IMR-90 (cell line): ENCODE results near the gene TTC23. TPM values are rescaled to one million over a fixed set of nuclear protein-coding genes. Genes with fewer than 3 reads are reported as not detected.

Experiments used
- ATAC-seq: fragments of 200-7000 bp; cut with Tn5 transposase; 2 replicates; pipeline ENCODE4 v1.9.1; 2020; ENCODE audit warnings: low read depth, mild to moderate bottlenecking, moderate library complexity
- BruUV-seq: library from RNA; stranded (reverse); fragments of 400-500 nt; replicated peaks from 2 replicates; lab custom pipeline; 2021; lab: Mats Ljungman, UMichigan
- CTCF ChIA-PET: fragments of 300-600 bp; formaldehyde crosslinking; extraction: SDS; loops from one replicate; lab custom pipeline; 2021; ENCODE audit warnings: antibody characterized with exemption; lab: Yijun Ruan, JAX
- POLR2A ChIA-PET: fragments of 300-600 bp; sonication (Branson Sonifier 250); formaldehyde crosslinking; loops from one replicate; lab custom pipeline; 2022; ENCODE audit warnings: antibody characterized with exemption; ENCODE audit not compliant: unreplicated experiment; lab: Charles Lee
- DNase-seq: peaks from one replicate; pipeline ENCODE4 v3.0.0; 2013
- H2AFZ ChIP-seq: replicated peaks from 2 replicates; pipeline ENCODE3; 2013; ENCODE audit warnings: low read length, mild to moderate bottlenecking; ENCODE audit not compliant: poor library complexity
- H2AK5ac ChIP-seq: 2 replicates; pipeline ENCODE4 v1.6.1; 2013; ENCODE audit warnings: low read depth, low read length, inconsistent platforms
- H2AK9ac ChIP-seq: replicated peaks from 2 replicates; pipeline ENCODE3; 2013; ENCODE audit warnings: mild to moderate bottlenecking, low read depth, low read length, moderate library complexity; ENCODE audit not compliant: poor library complexity
- H2BK120ac ChIP-seq: 2 replicates; pipeline ENCODE4 v1.6.1; 2013; ENCODE audit warnings: low read depth, low read length, inconsistent platforms
- H2BK15ac ChIP-seq: 3 replicates; pipeline ENCODE4 v1.6.1; 2013; ENCODE audit warnings: low read depth, low read length, inconsistent platforms
- H2BK20ac ChIP-seq: 2 replicates; pipeline ENCODE4 v1.6.1; 2013; ENCODE audit warnings: low read depth, mild to moderate bottlenecking, inconsistent platforms, low read length, moderate library complexity
- H2BK5ac ChIP-seq: 2 replicates; pipeline ENCODE4 v1.6.1; 2013; ENCODE audit warnings: mild to moderate bottlenecking, low read depth, low read length, inconsistent platforms; ENCODE audit not compliant: poor library complexity, severe bottlenecking
- H3K14ac ChIP-seq: replicated peaks from 2 replicates; pipeline ENCODE4 v1.6.1; 2013; ENCODE audit warnings: low read depth, low read length, inconsistent platforms
- H3K18ac ChIP-seq: 2 replicates; pipeline ENCODE4 v1.6.1; 2013; ENCODE audit warnings: low read depth, low read length, control low read depth
- H3K23ac ChIP-seq: 2 replicates; pipeline ENCODE4 v1.6.1; 2013; ENCODE audit warnings: low read depth, low read length, inconsistent platforms
- H3K27ac ChIP-seq: 2 replicates; pipeline ENCODE4 v1.5.1; 2013; ENCODE audit warnings: mild to moderate bottlenecking, control low read depth, low read length; ENCODE audit not compliant: insufficient read depth
- H3K27me3 ChIP-seq: 2 replicates; pipeline ENCODE4 v1.6.1; 2013; ENCODE audit warnings: low read length; ENCODE audit not compliant: control insufficient read depth, insufficient read depth
- H3K36me3 ChIP-seq: 2 replicates; pipeline ENCODE4 v1.6.1; 2013; ENCODE audit warnings: low read length, mixed read lengths; ENCODE audit not compliant: control insufficient read depth, insufficient read depth
- H3K4ac ChIP-seq: 2 replicates; pipeline ENCODE4 v1.6.1; 2013; ENCODE audit warnings: low read depth, low read length, inconsistent platforms
- H3K4me1 ChIP-seq: 2 replicates; pipeline ENCODE4 v1.6.1; 2013; ENCODE audit warnings: low read length, mixed read lengths; ENCODE audit not compliant: control insufficient read depth, insufficient read depth
- H3K4me2 ChIP-seq: 2 replicates; pipeline ENCODE4 v1.6.1; 2013; ENCODE audit warnings: low read depth, mild to moderate bottlenecking, control low read depth, low read length, moderate library complexity
- H3K4me3 ChIP-seq: 2 replicates; pipeline ENCODE4 v1.5.1; 2013; ENCODE audit warnings: low read depth, mild to moderate bottlenecking, control low read depth, low read length, moderate library complexity; ENCODE audit not compliant: insufficient read depth
- H3K56ac ChIP-seq: 2 replicates; pipeline ENCODE4 v1.6.1; 2013; ENCODE audit warnings: low read length, inconsistent platforms; ENCODE audit not compliant: insufficient read depth; ENCODE audit errors: extremely low read depth
- H3K79me1 ChIP-seq, 2 experiments: 2 replicates each; pipeline ENCODE4 v1.6.1; 2013; ENCODE audit warnings: low read length in 2 of 2, inconsistent platforms in 1 of 2, low read depth in 1 of 2
- H3K9ac ChIP-seq: 2 replicates; pipeline ENCODE4 v1.6.1; 2013; ENCODE audit warnings: low read depth, low read length, control low read depth
- H3K9me1 ChIP-seq: 2 replicates; pipeline ENCODE4 v1.6.1; 2013; ENCODE audit warnings: low read length, inconsistent platforms; ENCODE audit not compliant: insufficient read depth
- H3K9me3 ChIP-seq: 2 replicates; pipeline ENCODE4 v1.6.1; 2013; ENCODE audit warnings: low read length; ENCODE audit not compliant: control insufficient read depth, insufficient read depth
- H4K20me1 ChIP-seq: 2 replicates; pipeline ENCODE4 v1.6.1; 2013; ENCODE audit warnings: low read length, inconsistent platforms; ENCODE audit not compliant: insufficient read depth
- H4K5ac ChIP-seq: 2 replicates; pipeline ENCODE4 v1.6.1; 2013; ENCODE audit warnings: mild to moderate bottlenecking, low read depth, low read length, control low read depth
- H4K8ac ChIP-seq, 2 experiments: 2 replicates each; pipeline ENCODE4 v1.6.1; 2013; ENCODE audit warnings: low read depth in 2 of 2, low read length in 2 of 2, control low read depth in 1 of 2, inconsistent platforms in 1 of 2
- H4K91ac ChIP-seq: 2 replicates; pipeline ENCODE4 v1.6.1; 2013; ENCODE audit warnings: low read depth, low read length, inconsistent platforms; ENCODE audit not compliant: insufficient read depth
- CEBPB ChIP-seq: IDR thresholded peaks from 2 replicates; pipeline ENCODE4 v1.6.1; 2012; ENCODE audit warnings: low read depth, low read length, improper control_type of control experiment
- CHD1 ChIP-seq: IDR thresholded peaks from 2 replicates; pipeline ENCODE4 v1.6.1; 2012; ENCODE audit warnings: low read depth, low read length, improper control_type of control experiment
- FOS ChIP-seq: fragments of 150-350 bp; IDR thresholded peaks from 2 replicates; pipeline ENCODE4 v1.6.1; 2016; ENCODE audit warnings: low read depth, low read length
- MXI1 ChIP-seq: IDR thresholded peaks from 2 replicates; pipeline ENCODE4 v1.6.1; 2012; ENCODE audit warnings: low read depth, mild to moderate bottlenecking, low read length, moderate library complexity, borderline replicate concordance
- POLR2A ChIP-seq: IDR thresholded peaks from 2 replicates; pipeline ENCODE4 v1.6.1; 2012; ENCODE audit warnings: mild to moderate bottlenecking, low read depth, low read length
- RAD21 ChIP-seq: IDR thresholded peaks from 2 replicates; pipeline ENCODE4 v1.6.1; 2012; ENCODE audit warnings: low read length, improper control_type of control experiment
- RFX5 ChIP-seq: IDR thresholded peaks from 2 replicates; pipeline ENCODE4 v1.8.0; 2012; ENCODE audit warnings: low read depth, mild to moderate bottlenecking, low read length, moderate library complexity
- whole genome bisulfite sequencing, 2 experiments: methylation state at CpG; one replicate each; pipeline versions ENCODE4 v1.1.5 to v1.1.7; 2013; ENCODE audit warnings: missing lambda C conversion rate in 2 of 2; ENCODE audit not compliant: insufficient read length in 1 of 2; ENCODE audit errors: extremely low coverage in 2 of 2; 5-methylcytosine and 5-hydroxymethylcytosine counted together
- dilution Hi-C: fragments of 300-500 bp; cut with HindIII; formaldehyde crosslinking; loops from one replicate; pipeline ENCODE4 v1.14.3; 2018; ENCODE audit warnings: low sequenced_read_pairs; ENCODE audit not compliant: unreplicated experiment
- in situ Hi-C: fragments of 300-500 bp; cut with MboI; formaldehyde crosslinking; loops from 3 replicates; pipeline ENCODE4 v1.14.3; 2019; ENCODE audit warnings: low sequenced_read_pairs, inconsistent platforms, mixed read lengths
- intact Hi-C: fragments of 100-400 bp; cut with micrococcal nuclease; formaldehyde crosslinking; loops from 2 replicates; pipeline ENCODE4 v1.10.0; 2022
- polyA plus RNA-seq, 3 experiments: library from polyadenylated mRNA; depleted of rRNA; stranded (reverse); fragments of >200 nt; gene quantifications; 2 replicates each; pipeline ENCODE4 v1.2.3, GENCODE V29; 2012; ENCODE audit warnings: low replicate concordance in 1 of 3
- total RNA-seq: library from RNA; depleted of rRNA; stranded (reverse); fragments of >200 nt; gene quantifications from 2 replicates; pipeline ENCODE4 v1.2.3, GENCODE V29; 2012
- TF ChIP-seq, protein P1 (sequence below): conservative IDR thresholded peaks from 2 replicates; pipeline ENCODE4 v1.5.1; 2012; ENCODE audit warnings: mild to moderate bottlenecking, low read depth, low read length, improper control_type of control experiment
- TF ChIP-seq, protein P2 (sequence below): fragments of 150-350 bp; IDR thresholded peaks from 2 replicates; pipeline ENCODE4 v1.6.1; 2016; ENCODE audit warnings: low read depth, mild to moderate bottlenecking, low read length, moderate library complexity, borderline replicate concordance
- TF ChIP-seq, protein P3 (sequence below): fragments of 150-350 bp; IDR thresholded peaks from 2 replicates; pipeline ENCODE4 v1.6.1; 2017; ENCODE audit warnings: mild to moderate bottlenecking, antibody characterized with exemption, low read length, low read depth

TTC23 gene
- total and polyA plus RNA-seq, 2 of the 4 experiments (the other 2 are of a cell fraction), result 7.8 to 29.8 TPM

DNA sequence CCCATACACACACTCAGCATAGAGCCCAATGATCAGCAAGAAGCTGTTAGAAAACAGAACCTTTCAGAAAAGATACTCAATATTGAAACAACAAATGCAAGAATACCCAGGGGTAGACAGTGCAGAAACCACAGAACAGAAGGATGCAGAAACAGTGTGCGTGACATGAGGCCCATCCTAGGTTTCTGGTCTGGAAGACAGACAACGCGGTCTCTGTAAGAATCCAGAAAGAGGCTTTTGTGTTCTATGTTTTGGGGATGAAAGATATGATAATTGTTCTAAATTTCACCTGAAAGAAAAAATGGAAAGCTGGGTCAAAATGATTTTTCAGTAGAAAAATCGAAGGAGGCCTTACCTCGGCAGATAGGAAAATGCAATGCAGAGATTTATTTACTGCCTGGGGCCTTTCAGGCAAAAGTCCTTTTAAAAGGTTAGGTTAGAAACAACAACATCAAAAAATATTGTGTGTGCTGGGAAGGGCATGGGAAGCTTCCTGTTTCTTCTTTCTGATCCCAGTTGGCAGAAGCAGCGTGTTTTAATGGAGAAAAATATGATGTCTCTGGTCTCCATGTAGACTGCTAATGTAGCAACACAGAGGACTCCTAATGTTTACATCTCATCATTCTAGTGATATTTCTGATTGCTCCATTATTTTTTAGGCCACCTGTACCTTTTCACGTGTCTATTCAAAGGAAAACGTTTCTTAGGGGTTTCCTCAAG is 127.5 kb downstream of the TTC23 start:
- Histone ChIP-seq H3K4me1 (peaks cover 14% of the 10 kb centered on the region), H3K4ac (no peak overlapping the region), H2BK120ac (no peak overlapping the region), H4K5ac (no peak overlapping the region), H2BK15ac (no peak overlapping the region), H2AFZ (no peak overlapping the region), H3K36me3 (peaks cover under 1% of the 10 kb centered on the region; the same call in 1 of the 2 replicates), H3K4me2 (no peak overlapping the region), H4K91ac (no peak overlapping the region), H3K23ac (no peak overlapping the region), H2BK5ac (no peak overlapping the region), H3K14ac (no peak overlapping the region), H2AK5ac (no peak overlapping the region), H3K27ac (no peak overlapping the region), H2AK9ac (no peak overlapping the region), H4K8ac (no peak overlapping the region), H2BK20ac (0 out of 2 replicates have a peak overlapping the region, but pooled peaks have one; percentile 10), H3K18ac (no peak overlapping the region), H3K9me1 (peaks cover 20% of the 10 kb centered on the region), H3K56ac (no peak overlapping the region), H3K9ac (no peak overlapping the region), H3K27me3 (no peaks in the 10 kb centered on the region), H4K20me1 (no peaks in the 10 kb centered on the region; the same call in 1 of the 2 replicates), H3K79me1 (peaks cover 5 to 24% of the 10 kb centered on the region in 2 experiments; a peak in 3 of 4 replicates), H3K4me3 (no peak overlapping the region), H3K9me3 (no peaks in the 10 kb centered on the region)
- whole genome bisulfite sequencing, 2 experiments, result 100% methylated on average over 1 of the region's 8 CpGs; no CpG with 5 or more reads in 1 of the 2 experiments
- no TSS peak for BruUV-seq
- ChIA-PET POLR2A (interaction anchor here (0.6 kb wide), 1 partner anchor 151 kb away, joined by 6 read pairs; no protein-coding TSS in a partner anchor), CTCF (interaction anchor here (1.3 kb wide), 1 partner anchor 17 kb away, joined by 3 read pairs; the partner anchor contains the start of gene SYNM)
- dilution Hi-C loops, result loop anchor here (25.0 kb wide), 1 partner anchor 90 kb away; no protein-coding TSS in a partner anchor
- intact Hi-C loops, result loop anchor here (5.0 kb wide), 1 partner anchor 90 kb away; no protein-coding TSS in a partner anchor
- in situ Hi-C loops, result loop anchor here (25.0 kb wide), 1 partner anchor 615 kb away; the partner anchor contains the start of gene LYSMD4
- ATAC-seq (no peak), DNase-seq (no peak)
- TF ChIP-seq RAD21, result no peak
- TF ChIP-seq, protein P1, sequence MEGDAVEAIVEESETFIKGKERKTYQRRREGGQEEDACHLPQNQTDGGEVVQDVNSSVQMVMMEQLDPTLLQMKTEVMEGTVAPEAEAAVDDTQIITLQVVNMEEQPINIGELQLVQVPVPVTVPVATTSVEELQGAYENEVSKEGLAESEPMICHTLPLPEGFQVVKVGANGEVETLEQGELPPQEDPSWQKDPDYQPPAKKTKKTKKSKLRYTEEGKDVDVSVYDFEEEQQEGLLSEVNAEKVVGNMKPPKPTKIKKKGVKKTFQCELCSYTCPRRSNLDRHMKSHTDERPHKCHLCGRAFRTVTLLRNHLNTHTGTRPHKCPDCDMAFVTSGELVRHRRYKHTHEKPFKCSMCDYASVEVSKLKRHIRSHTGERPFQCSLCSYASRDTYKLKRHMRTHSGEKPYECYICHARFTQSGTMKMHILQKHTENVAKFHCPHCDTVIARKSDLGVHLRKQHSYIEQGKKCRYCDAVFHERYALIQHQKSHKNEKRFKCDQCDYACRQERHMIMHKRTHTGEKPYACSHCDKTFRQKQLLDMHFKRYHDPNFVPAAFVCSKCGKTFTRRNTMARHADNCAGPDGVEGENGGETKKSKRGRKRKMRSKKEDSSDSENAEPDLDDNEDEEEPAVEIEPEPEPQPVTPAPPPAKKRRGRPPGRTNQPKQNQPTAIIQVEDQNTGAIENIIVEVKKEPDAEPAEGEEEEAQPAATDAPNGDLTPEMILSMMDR, result no peak
- TF ChIP-seq, protein P2, sequence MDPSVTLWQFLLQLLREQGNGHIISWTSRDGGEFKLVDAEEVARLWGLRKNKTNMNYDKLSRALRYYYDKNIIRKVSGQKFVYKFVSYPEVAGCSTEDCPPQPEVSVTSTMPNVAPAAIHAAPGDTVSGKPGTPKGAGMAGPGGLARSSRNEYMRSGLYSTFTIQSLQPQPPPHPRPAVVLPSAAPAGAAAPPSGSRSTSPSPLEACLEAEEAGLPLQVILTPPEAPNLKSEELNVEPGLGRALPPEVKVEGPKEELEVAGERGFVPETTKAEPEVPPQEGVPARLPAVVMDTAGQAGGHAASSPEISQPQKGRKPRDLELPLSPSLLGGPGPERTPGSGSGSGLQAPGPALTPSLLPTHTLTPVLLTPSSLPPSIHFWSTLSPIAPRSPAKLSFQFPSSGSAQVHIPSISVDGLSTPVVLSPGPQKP, result no peak
- TF ChIP-seq MXI1, result no peak
- TF ChIP-seq CHD1, result no peak
- TF ChIP-seq POLR2A, result no peak
- TF ChIP-seq RFX5, result no peak
- TF ChIP-seq, protein P3, sequence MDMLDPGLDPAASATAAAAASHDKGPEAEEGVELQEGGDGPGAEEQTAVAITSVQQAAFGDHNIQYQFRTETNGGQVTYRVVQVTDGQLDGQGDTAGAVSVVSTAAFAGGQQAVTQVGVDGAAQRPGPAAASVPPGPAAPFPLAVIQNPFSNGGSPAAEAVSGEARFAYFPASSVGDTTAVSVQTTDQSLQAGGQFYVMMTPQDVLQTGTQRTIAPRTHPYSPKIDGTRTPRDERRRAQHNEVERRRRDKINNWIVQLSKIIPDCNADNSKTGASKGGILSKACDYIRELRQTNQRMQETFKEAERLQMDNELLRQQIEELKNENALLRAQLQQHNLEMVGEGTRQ, result no peak
- no peak for TF ChIP-seq FOS
- no peak for TF ChIP-seq CEBPB
